Tibial nerve (tissue), 4 donors: ENCODE data around the gene LPAR2. TPM values are rescaled to one million over a fixed set of nuclear protein-coding genes. Genes with fewer than 3 reads are reported as not detected.

Experiments used
- DNase-seq, 2 donors: peaks; one replicate each; pipeline ENCODE4 v3.0.0-alpha.2; 2019; ENCODE audit warnings: low spot score in 2 of 2
- H3K27ac ChIP-seq, 4 donors: fragments of 200-600 bp; sonication (generic) in 3 of 4; one replicate each; pipeline ENCODE4 v1.5.1; 2017 to 2019; ENCODE audit warnings: mild to moderate bottlenecking in 1 of 4
- H3K27me3 ChIP-seq, 2 donors: fragments of 200-600 bp; sonication (generic) in 1 of 2; one replicate each; pipeline versions ENCODE4 v1.5.1 to v1.6.0; 2017 to 2019
- H3K36me3 ChIP-seq, 3 donors: fragments of 200-600 bp; sonication (generic); one replicate each; pipeline ENCODE4 v1.5.1; 2018 to 2019
- H3K4me1 ChIP-seq, 4 donors: fragments of 200-600 bp; sonication (generic) in 3 of 4; one replicate each; pipeline ENCODE4 v1.5.1; 2017 to 2019
- H3K4me3 ChIP-seq, 4 donors: fragments of 200-600 bp; sonication (generic) in 3 of 4; one replicate each; pipeline ENCODE4 v1.5.1; 2017 to 2019; ENCODE audit warnings: mild to moderate bottlenecking in 1 of 4, moderate library complexity in 1 of 4
- H3K9me3 ChIP-seq, 4 donors: fragments of 200-600 bp; sonication (generic) in 3 of 4; one replicate each; pipeline ENCODE4 v1.5.1; 2017 to 2019
- CTCF ChIP-seq, 5 experiments: fragments of 200-600 bp in 3 of 5; fragments of 450-650 bp in 2 of 5; sonication (generic) in 3 of 5; IDR thresholded peaks; one replicate each; pipeline ENCODE4 v1.5.1; 2016 to 2019; ENCODE audit warnings: antibody characterized with exemption in 5 of 5, mild to moderate bottlenecking in 3 of 5, moderate library complexity in 2 of 5
- EP300 ChIP-seq, 2 donors: sonication (generic); formaldehyde crosslinking; IDR thresholded peaks; one replicate each; pipeline ENCODE4 v1.6.1; 2017; ENCODE audit warnings: antibody characterized with exemption in 2 of 2, mild to moderate bottlenecking in 1 of 2
- POLR2A ChIP-seq, 2 donors: fragments of 450-650 bp; IDR thresholded peaks; one replicate each; pipeline ENCODE4 v1.6.1; 2017; ENCODE audit warnings: antibody characterized with exemption in 2 of 2, mild to moderate bottlenecking in 2 of 2, moderate library complexity in 2 of 2
- WGBS, 2 donors: methylation state at CpG; one replicate each; pipeline ENCODE4 v1.1.5; 2018; 5-methylcytosine and 5-hydroxymethylcytosine counted together
- total RNA-seq, 4 donors: library from RNA; depleted of rRNA; stranded (reverse); fragments of >200 nt; gene quantifications; one replicate each; pipeline ENCODE4 v1.1.0, GENCODE V29; 2016

LPAR2 gene
- total RNA-seq, 4 donors from 2014 or later = 0.39 to 3.0 (median 1.8) TPM

- Histone ChIP-seq H3K27ac (no peak overlapping the region), H3K4me3 (no peak overlapping the region), H3K27me3 (no peaks in the 10 kb centered on the region), H3K4me1 (no peaks in the 10 kb centered on the region), H3K9me3 (no peaks in the 10 kb centered on the region), H3K36me3 (peaks cover 0 to 70% (median 0%) of the 10 kb centered on the region in 3 donors)
- no peak for DNase-seq
- 96% methylated on average over 9 of the region's 9 CpGs for WGBS, 2 donors
- TF ChIP-seq EP300 (IDR thresholded peaks at IDR 0.05) = no peak
- no peak for TF ChIP-seq POLR2A (IDR thresholded peaks at IDR 0.05)
- no peak for TF ChIP-seq CTCF (IDR thresholded peaks at IDR 0.05)
These were observed 8.7 kb upstream of the LPAR2 start for GRCh38 chr19:19636573-19637185.

- Histone ChIP-seq H3K4me1 (no peaks in the 10 kb centered on the region), H3K27ac (no peak overlapping the region), H3K9me3 (no peaks in the 10 kb centered on the region), H3K4me3 (no peak overlapping the region), H3K27me3 (no peaks in the 10 kb centered on the region), H3K36me3 (peaks cover 0 to 69% (median 0%) of the 10 kb centered on the region in 3 donors)
- WGBS, 2 donors = 92 to 97% methylated on average over 8 to 14 of the region's 14 CpGs
- TF ChIP-seq CTCF (IDR thresholded peaks at IDR 0.05) (no peak), EP300 (IDR thresholded peaks at IDR 0.05) (no peak), POLR2A (IDR thresholded peaks at IDR 0.05) (no peak)
- DNase-seq = no peak
These were observed 7.3 kb upstream of the LPAR2 start for GRCh38 chr19:19635313-19635702.

- Histone ChIP-seq H3K36me3 (peaks cover 0 to 64% (median 0%) of the 10 kb centered on the region in 3 donors), H3K4me1 (no peaks in the 10 kb centered on the region), H3K4me3 (no peak overlapping the region), H3K27me3 (no peaks in the 10 kb centered on the region), H3K27ac (no peak overlapping the region), H3K9me3 (no peaks in the 10 kb centered on the region)
- no peak for DNase-seq
- TF ChIP-seq CTCF (IDR thresholded peaks at IDR 0.05) = no peak
- no peak for TF ChIP-seq EP300 (IDR thresholded peaks at IDR 0.05)
- TF ChIP-seq POLR2A (IDR thresholded peaks at IDR 0.05) = no peak
- WGBS, 2 donors = 93% methylated on average over 36 of the region's 36 CpGs
These were observed 6.7 kb upstream of the LPAR2 start for GRCh38 chr19:19634516-19635312.

- peaks cover 0 to 62% (median 0%) of the 10 kb centered on the region in 3 donors for H3K36me3 ChIP-seq
- H3K4me1 ChIP-seq = peaks cover 0 to 1% (median under 1%) of the 10 kb centered on the region in 4 donors
- 85 to 93% methylated on average over 19 to 22 of the region's 22 CpGs for WGBS, 2 donors
- H3K27me3 ChIP-seq = no peaks in the 10 kb centered on the region
- no peak for DNase-seq
- H3K4me3 ChIP-seq = no peak overlapping the region
- no peaks in the 10 kb centered on the region for H3K9me3 ChIP-seq
- no peak overlapping the region for H3K27ac ChIP-seq
- no peak for TF ChIP-seq CTCF (IDR thresholded peaks at IDR 0.05)
- TF ChIP-seq EP300 (IDR thresholded peaks at IDR 0.05) = no peak
- TF ChIP-seq POLR2A (IDR thresholded peaks at IDR 0.05) = no peak
These were observed 5.9 kb upstream of the LPAR2 start for GRCh38 chr19:19633711-19634515.
